Upper lobe of right lung (tissue), 1 donor: Measurements from ENCODE around the gene CELA3A. TPM values are rescaled to one million over a fixed set of nuclear protein-coding genes. Genes with fewer than 3 reads are reported as not detected.

Experiments used
- ATAC-seq: fragments of 200-7000 bp; cut with Tn5 transposase; one replicate; pipeline ENCODE4 v1.9.1; 2020; ENCODE audit warnings: mild to moderate bottlenecking, moderate library complexity
- DNase-seq: peaks from one replicate; pipeline ENCODE4 v3.0.0-alpha.2; 2020
- H3K27ac ChIP-seq: fragments of 200-600 bp; one replicate; pipeline ENCODE4 v1.8.0; 2022
- H3K27me3 ChIP-seq: fragments of 200-600 bp; one replicate; pipeline ENCODE4 v1.8.0; 2022; ENCODE audit warnings: mild to moderate bottlenecking
- H3K36me3 ChIP-seq: fragments of 200-600 bp; one replicate; pipeline ENCODE4 v1.8.0; 2022
- H3K4me1 ChIP-seq: fragments of 200-600 bp; one replicate; pipeline ENCODE4 v1.8.0; 2022
- H3K4me3 ChIP-seq: fragments of 200-600 bp; one replicate; pipeline ENCODE4 v1.8.0; 2022; ENCODE audit warnings: mild to moderate bottlenecking
- H3K9me3 ChIP-seq: fragments of 200-600 bp; one replicate; pipeline ENCODE4 v1.8.0; 2022
- CTCF ChIP-seq: fragments of 200-600 bp; IDR thresholded peaks from one replicate; pipeline ENCODE4 v1.8.0; 2022; ENCODE audit warnings: antibody characterized with exemption
- intact Hi-C: fragments of 100-400 bp; cut with DNase I; formaldehyde crosslinking; loops from one replicate; pipeline ENCODE4 v1.11.0; 2022
- total RNA-seq: library from RNA; stranded (reverse); fragmentation: NEBNext Ultra II Directional; extraction: Animal tissue kit (Norgen Biotek cat#: 25700); gene quantifications from one replicate; pipeline ENCODE4 v1.2.1, GENCODE V29; 2021
- donor health status: DM: no; HTN: yes; CAD: no; lungs with severe emphysema.

The CELA3A gene
- total RNA-seq, 1 donor from 2014 or later = not detected

GRCh38 chr1:22039594-22040285 is 38.3 kb downstream of the CELA3A start:
- Histone ChIP-seq H3K27ac (peak overlapping the region; percentile 65), H3K4me1 (peaks cover 13% of the 10 kb centered on the region), H3K36me3 (no peaks in the 10 kb centered on the region), H3K9me3 (no peaks in the 10 kb centered on the region), H3K27me3 (no peaks in the 10 kb centered on the region), H3K4me3 (peak overlapping the region; percentile 7)
- peak; percentile 88 for DNase-seq
- peak; percentile 5 for TF ChIP-seq CTCF
- intact Hi-C loops = no loop called here
- ATAC-seq = peak; percentile 98

- Histone ChIP-seq H3K36me3 (no peaks in the 10 kb centered on the region), H3K27me3 (no peaks in the 10 kb centered on the region), H3K4me3 (no peak overlapping the region), H3K27ac (peak overlapping the region; percentile 65), H3K9me3 (no peaks in the 10 kb centered on the region), H3K4me1 (peaks cover 13% of the 10 kb centered on the region)
- DNase-seq = no peak
- TF ChIP-seq CTCF = no peak
- intact Hi-C loops = no loop called here
- no peak for ATAC-seq
Measured at GRCh38 chr1:22040286-22040623, 38.8 kb downstream of the CELA3A start.

- intact Hi-C loops = no loop called here
- ATAC-seq (no peak), DNase-seq (no peak)
- TF ChIP-seq CTCF = no peak
- H3K36me3 ChIP-seq = no peaks in the 10 kb centered on the region
- no peaks in the 10 kb centered on the region for H3K9me3 ChIP-seq
- H3K4me3 ChIP-seq = no peak overlapping the region
- peaks cover 13% of the 10 kb centered on the region for H3K4me1 ChIP-seq
- H3K27me3 ChIP-seq = no peaks in the 10 kb centered on the region
- H3K27ac ChIP-seq = no peak overlapping the region
Measured at GRCh38 chr1:22041505-22041904, 40.0 kb downstream of the CELA3A start.

- intact Hi-C loops = no loop called here
- no peak overlapping the region for H3K27ac ChIP-seq
- H3K27me3 ChIP-seq = no peaks in the 10 kb centered on the region
- peaks cover 13% of the 10 kb centered on the region for H3K4me1 ChIP-seq
- no peak overlapping the region for H3K4me3 ChIP-seq
- ATAC-seq (no peak), DNase-seq (no peak)
- H3K36me3 ChIP-seq = no peaks in the 10 kb centered on the region
- no peaks in the 10 kb centered on the region for H3K9me3 ChIP-seq
- no peak for TF ChIP-seq CTCF
Measured at GRCh38 chr1:22043198-22043769, 41.8 kb downstream of the CELA3A start.

- ATAC-seq (no peak), DNase-seq (peak; percentile 1)
- peaks cover 8% of the 10 kb centered on the region for H3K4me1 ChIP-seq
- intact Hi-C loops = no loop called here
- no peak for TF ChIP-seq CTCF
- no peak overlapping the region for H3K27ac ChIP-seq
- no peak overlapping the region for H3K4me3 ChIP-seq
- H3K36me3 ChIP-seq = no peaks in the 10 kb centered on the region
- no peaks in the 10 kb centered on the region for H3K27me3 ChIP-seq
- no peaks in the 10 kb centered on the region for H3K9me3 ChIP-seq
Measured at GRCh38 chr1:22044690-22045420, 43.4 kb downstream of the CELA3A start.
